OCI-LY7 (cell line): ENCODE measurements around the gene MOGAT3. TPM values are rescaled to one million over a fixed set of nuclear protein-coding genes. Genes with fewer than 3 reads are reported as not detected.

Experiments used
- BruUV-seq: library from RNA; stranded (reverse); fragments of 400-500 nt; replicated peaks from 2 replicates; lab custom pipeline; 2021; lab: Mats Ljungman, UMichigan
- CTCF ChIA-PET: fragments of 300-600 bp; sonication (Branson Sonifier 250); formaldehyde crosslinking; loops from one replicate; lab custom pipeline; 2022; ENCODE audit warnings: antibody characterized with exemption; ENCODE audit not compliant: unreplicated experiment; lab: Charles Lee
- POLR2A ChIA-PET: fragments of 300-600 bp; sonication (Branson Sonifier 250); formaldehyde crosslinking; loops from one replicate; lab custom pipeline; 2022; ENCODE audit warnings: antibody characterized with exemption; lab: Charles Lee
- DNase-seq: peaks from one replicate; pipeline ENCODE4 v3.0.0-alpha.2; 2015; ENCODE audit warnings: low spot score
- H2AFZ ChIP-seq: fragments of 200-600 bp; sonication (generic), shearing (Covaris generic); 2 replicates; pipeline ENCODE4 v1.6.1; 2014; ENCODE audit warnings: mild to moderate bottlenecking, antibody characterized with exemption, low read length, moderate library complexity
- H3K27ac ChIP-seq: fragments of 200-600 bp; sonication (generic); 2 replicates; pipeline ENCODE4 v1.5.1; 2014; ENCODE audit warnings: mixed run types, low read depth, mild to moderate bottlenecking, moderate library complexity, low read length, inconsistent platforms; ENCODE audit not compliant: poor library complexity, severe bottlenecking
- H3K36me3 ChIP-seq: fragments of 200-600 bp; sonication (generic); 2 replicates; pipeline ENCODE4 v1.6.1; 2014; ENCODE audit warnings: mild to moderate bottlenecking, antibody characterized with exemption, low read length, moderate library complexity, mixed read lengths; ENCODE audit not compliant: insufficient read depth
- H3K4me1 ChIP-seq: fragments of 200-600 bp; sonication (generic); 2 replicates; pipeline ENCODE4 v1.5.1; 2014; ENCODE audit warnings: mild to moderate bottlenecking, low read length; ENCODE audit not compliant: insufficient read depth, poor library complexity, severe bottlenecking
- H3K4me2 ChIP-seq: fragments of 200-600 bp; sonication (generic); 2 replicates; pipeline ENCODE4 v1.6.1; 2014; ENCODE audit warnings: mild to moderate bottlenecking, low read length
- H3K4me3 ChIP-seq: fragments of 200-600 bp; sonication (generic); 2 replicates; pipeline ENCODE4 v1.5.1; 2014; ENCODE audit warnings: mild to moderate bottlenecking, low read depth, low read length; ENCODE audit not compliant: poor library complexity, severe bottlenecking
- H3K79me2 ChIP-seq: fragments of 200-600 bp; sonication (generic); 2 replicates; pipeline ENCODE4 v1.6.1; 2016; ENCODE audit warnings: low read depth, mild to moderate bottlenecking, low read length, moderate library complexity, mixed read lengths; ENCODE audit not compliant: insufficient read depth
- H3K9me2 ChIP-seq: fragments of 200-600 bp; sonication (generic); 2 replicates; pipeline ENCODE4 v1.6.1; 2016; ENCODE audit warnings: mild to moderate bottlenecking, low read length, mixed read lengths; ENCODE audit not compliant: insufficient read depth
- H3K9me3 ChIP-seq: fragments of 200-600 bp; sonication (generic); 2 replicates; pipeline ENCODE4 v1.6.1; 2014; ENCODE audit warnings: mild to moderate bottlenecking, mixed run types, low read length, mixed read lengths
- H4K20me1 ChIP-seq: fragments of 200-600 bp; sonication (generic); 2 replicates; pipeline ENCODE4 v1.6.1; 2014; ENCODE audit warnings: mild to moderate bottlenecking, antibody characterized with exemption, low read length, moderate library complexity, mixed read lengths; ENCODE audit not compliant: insufficient read depth
- EZH2phosphoT487 ChIP-seq: fragments of 200-600 bp; sonication (generic); IDR thresholded peaks from 2 replicates; pipeline ENCODE4 v1.6.1; 2018; ENCODE audit warnings: low read depth, borderline replicate concordance, mild to moderate bottlenecking, mixed run types, antibody characterized with exemption, low read length, moderate library complexity, mixed read lengths
- intact Hi-C: fragments of 100-400 bp; cut with micrococcal nuclease; formaldehyde crosslinking; loops from one replicate; pipeline ENCODE4 v1.10.0; 2022; ENCODE audit not compliant: unreplicated experiment
- total RNA-seq, 2 experiments: library from RNA; depleted of rRNA in 1 of 2; stranded (reverse); fragments of >200 nt in 1 of 2; shearing (Covaris generic) in 1 of 2; gene quantifications; 2 replicates each; pipeline ENCODE4 v1.2.3, GENCODE V29; 2014 to 2022
- TF ChIP-seq, protein P1 (sequence below): fragments of 200-600 bp; sonication (generic); conservative IDR thresholded peaks from 2 replicates; pipeline ENCODE4 v1.5.1; 2014; ENCODE audit warnings: mild to moderate bottlenecking, antibody characterized with exemption, low read length, moderate library complexity, mixed read lengths

Gene MOGAT3
- total RNA-seq, 2 experiments from 2014 or later = not detected

DNA sequence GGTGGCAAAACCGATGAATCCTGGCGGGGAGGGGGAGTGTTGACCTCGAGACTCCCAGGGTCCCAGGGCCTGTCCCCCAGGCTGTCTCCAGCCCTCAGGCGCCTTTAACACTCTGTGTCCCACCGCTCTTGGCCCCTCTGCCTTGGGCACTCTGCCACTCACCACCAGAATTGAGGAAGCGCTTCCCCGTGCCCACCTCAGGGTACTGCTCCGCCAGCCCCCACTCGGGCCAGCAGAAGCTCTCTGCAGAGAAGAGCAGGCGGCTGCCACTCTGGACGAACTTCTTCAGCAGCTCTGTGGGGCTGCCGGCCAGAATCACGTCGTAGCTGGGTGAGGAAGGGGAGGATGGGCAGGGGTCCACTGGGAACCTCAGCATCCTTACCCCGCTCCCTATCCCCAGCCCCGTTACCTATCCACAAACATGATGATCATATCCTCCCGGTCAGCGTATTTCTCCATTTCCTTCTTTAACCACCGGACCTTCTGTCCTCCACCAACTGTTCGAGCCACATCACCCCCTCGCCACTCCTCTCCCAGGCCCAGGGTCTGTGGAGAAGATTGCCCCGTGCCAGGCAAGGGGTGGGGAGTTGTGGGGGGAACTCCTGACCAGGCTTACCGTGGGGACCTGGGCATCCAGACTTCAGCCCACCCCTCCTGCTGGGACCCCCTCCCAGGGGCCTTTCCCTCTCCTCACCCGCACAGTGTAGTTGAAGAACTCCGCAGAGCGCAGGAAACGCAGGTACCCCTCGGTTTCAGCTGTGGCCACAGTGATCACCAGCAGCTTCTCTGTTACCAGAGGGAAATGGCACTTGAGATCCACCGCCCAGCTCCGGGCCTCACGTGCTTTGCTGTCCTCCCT lies 15.4 kb upstream of the MOGAT3 start:
- CTCF ChIA-PET = interaction anchor here (1.0 kb wide), 1 partner anchor 24 kb away, joined by 8 read pairs; no protein-coding TSS in a partner anchor
- peak overlapping the region; percentile 95 for H3K4me3 ChIP-seq

DNA sequence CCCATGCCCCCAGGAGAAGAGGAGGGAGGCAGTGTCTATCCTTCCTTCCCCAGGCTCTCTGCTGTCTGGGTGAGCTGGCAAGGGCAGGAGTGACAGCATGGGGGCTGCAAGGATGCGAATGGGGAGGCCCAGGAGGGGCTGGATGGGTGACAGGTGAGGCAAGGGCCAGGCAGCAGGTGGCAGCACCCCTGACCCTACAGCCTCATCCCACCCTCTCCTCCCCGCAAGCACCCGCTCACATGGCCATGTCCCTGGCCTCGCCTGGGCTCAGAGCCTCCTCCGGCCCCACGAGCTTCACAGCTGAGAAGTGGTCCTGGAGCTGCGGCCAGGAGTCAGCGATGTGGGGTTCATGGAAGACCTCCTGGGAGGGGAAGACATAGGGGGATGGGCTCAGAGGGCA lies 11.2 kb upstream of the MOGAT3 start:
- H2AFZ ChIP-seq = no peak overlapping the region
- intact Hi-C loops = no loop called here
- H3K36me3 ChIP-seq = no peaks in the 10 kb centered on the region
- CTCF ChIA-PET = no interaction called here
- peaks cover 6% of the 10 kb centered on the region for H3K4me1 ChIP-seq
- no peaks in the 10 kb centered on the region for H3K9me3 ChIP-seq
- H3K4me3 ChIP-seq = no peak overlapping the region
- no peak overlapping the region for H3K4me2 ChIP-seq
- no peaks in the 10 kb centered on the region for H3K9me2 ChIP-seq
- POLR2A ChIA-PET = no interaction called here
- no peak for DNase-seq
- H3K27ac ChIP-seq = no peak overlapping the region
- TF ChIP-seq, protein P1, sequence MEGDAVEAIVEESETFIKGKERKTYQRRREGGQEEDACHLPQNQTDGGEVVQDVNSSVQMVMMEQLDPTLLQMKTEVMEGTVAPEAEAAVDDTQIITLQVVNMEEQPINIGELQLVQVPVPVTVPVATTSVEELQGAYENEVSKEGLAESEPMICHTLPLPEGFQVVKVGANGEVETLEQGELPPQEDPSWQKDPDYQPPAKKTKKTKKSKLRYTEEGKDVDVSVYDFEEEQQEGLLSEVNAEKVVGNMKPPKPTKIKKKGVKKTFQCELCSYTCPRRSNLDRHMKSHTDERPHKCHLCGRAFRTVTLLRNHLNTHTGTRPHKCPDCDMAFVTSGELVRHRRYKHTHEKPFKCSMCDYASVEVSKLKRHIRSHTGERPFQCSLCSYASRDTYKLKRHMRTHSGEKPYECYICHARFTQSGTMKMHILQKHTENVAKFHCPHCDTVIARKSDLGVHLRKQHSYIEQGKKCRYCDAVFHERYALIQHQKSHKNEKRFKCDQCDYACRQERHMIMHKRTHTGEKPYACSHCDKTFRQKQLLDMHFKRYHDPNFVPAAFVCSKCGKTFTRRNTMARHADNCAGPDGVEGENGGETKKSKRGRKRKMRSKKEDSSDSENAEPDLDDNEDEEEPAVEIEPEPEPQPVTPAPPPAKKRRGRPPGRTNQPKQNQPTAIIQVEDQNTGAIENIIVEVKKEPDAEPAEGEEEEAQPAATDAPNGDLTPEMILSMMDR = no peak
- no peak for TF ChIP-seq EZH2phosphoT487
- BruUV-seq = no TSS peak
- H4K20me1 ChIP-seq = no peaks in the 10 kb centered on the region
- H3K79me2 ChIP-seq = no peaks in the 10 kb centered on the region

More for the DNA sequence above, 15.4 kb upstream of the MOGAT3 start:
- H4K20me1 ChIP-seq = no peaks in the 10 kb centered on the region
- peak overlapping the region; percentile 98; the same call in 1 of the 2 replicates for H2AFZ ChIP-seq
- no TSS peak for BruUV-seq
- no peaks in the 10 kb centered on the region for H3K79me2 ChIP-seq
- POLR2A ChIA-PET = interaction anchor here (1.1 kb wide), 1 partner anchor 32 kb away, joined by 3 read pairs; no protein-coding TSS in a partner anchor
- H3K27ac ChIP-seq = no peak overlapping the region
- H3K4me2 ChIP-seq = peak overlapping the region; percentile 100
- intact Hi-C loops = no loop called here
- no peaks in the 10 kb centered on the region for H3K9me2 ChIP-seq
- TF ChIP-seq EZH2phosphoT487 = no peak
- TF ChIP-seq, protein P1 = no peak
- H3K36me3 ChIP-seq = no peaks in the 10 kb centered on the region
- H3K9me3 ChIP-seq = no peaks in the 10 kb centered on the region
- peaks cover 18% of the 10 kb centered on the region for H3K4me1 ChIP-seq
- no peak for DNase-seq

DNA sequence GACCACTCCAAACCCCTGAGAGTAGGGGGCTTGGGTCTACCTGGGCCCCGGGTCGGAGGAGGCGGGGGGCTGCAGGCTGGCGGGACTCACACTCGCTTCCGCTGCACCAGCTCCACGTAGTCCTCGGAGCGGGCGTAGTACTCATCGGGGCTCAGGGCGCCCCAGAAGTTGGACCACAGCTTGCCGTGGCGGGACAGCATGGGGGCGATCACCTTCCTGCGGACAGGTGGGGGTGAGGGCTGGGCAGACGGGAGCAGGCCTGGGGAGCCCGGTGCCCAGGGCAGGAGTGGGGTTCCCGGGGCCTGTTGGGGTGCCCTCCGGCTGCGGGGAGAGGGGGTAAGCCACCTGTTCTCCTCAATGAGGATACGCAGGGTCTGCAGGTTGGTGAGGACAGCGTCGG lies 10.7 kb upstream of the MOGAT3 start:
- no peaks in the 10 kb centered on the region for H4K20me1 ChIP-seq
- POLR2A ChIA-PET = no interaction called here
- peaks cover 1% of the 10 kb centered on the region for H3K4me1 ChIP-seq
- no peaks in the 10 kb centered on the region for H3K36me3 ChIP-seq
- no TSS peak for BruUV-seq
- no peak overlapping the region for H3K4me2 ChIP-seq
- no peak overlapping the region for H3K27ac ChIP-seq
- CTCF ChIA-PET = no interaction called here
- H3K4me3 ChIP-seq = no peak overlapping the region
- no peaks in the 10 kb centered on the region for H3K79me2 ChIP-seq
- TF ChIP-seq EZH2phosphoT487 = no peak
- TF ChIP-seq, protein P1 = no peak
- DNase-seq = no peak
- H2AFZ ChIP-seq = no peak overlapping the region
- H3K9me3 ChIP-seq = no peaks in the 10 kb centered on the region
- no peaks in the 10 kb centered on the region for H3K9me2 ChIP-seq
- intact Hi-C loops = no loop called here
